ENCODE measurements around the gene CIAPIN1. TPM values are rescaled to one million over a fixed set of nuclear protein-coding genes. Genes with fewer than 3 reads are reported as not detected.
A peak's percentile ranks its signal among the peaks of the same experiment; 100 is the strongest.

The CIAPIN1 gene
- total RNA-seq, 2 donors from 2014 or later = 77.5 to 87.1 TPM

GRCh38 chr16:57384248-57385070, 62.7 kb downstream of the CIAPIN1 start:
- WGBS, 2 experiments (ENCODE audit: insufficient coverage in 1 of 2, insufficient read length in 1 of 2) = 90 to 97% methylated on average over 6 to 10 of the region's 11 CpGs
- no peaks in the 10 kb centered on the region for H3K27me3 ChIP-seq (ENCODE audit: control insufficient read depth, insufficient read depth, low read length, poor library complexity, severe bottlenecking)
- no peaks in the 10 kb centered on the region for H3K36me3 ChIP-seq (ENCODE audit: control insufficient read depth, insufficient read depth, low read length)
- DNase-seq = no peak
- no peaks in the 10 kb centered on the region for H3K9me3 ChIP-seq (ENCODE audit: control insufficient read depth, low read length)
- H3K9ac ChIP-seq (ENCODE audit: extremely low read depth, low read length, poor library complexity, severe bottlenecking) = no peak overlapping the region
- Mint-ChIP-seq H3K4me3 (no peak overlapping the region), H3K36me3 (ENCODE audit: low read depth) (no peaks in the 10 kb centered on the region), H3K27ac (no peak overlapping the region), H3K27me3 (ENCODE audit: insufficient read depth) (no peaks in the 10 kb centered on the region), H3K9me3 (no peaks in the 10 kb centered on the region), H3K4me1 (no peaks in the 10 kb centered on the region)
- no peak overlapping the region for H3K27ac ChIP-seq (ENCODE audit: low read depth, low read length)
- no peaks in the 10 kb centered on the region for H3K4me1 ChIP-seq (ENCODE audit: control insufficient read depth, insufficient read depth, low read length)
- H3K4me3 ChIP-seq (ENCODE audit: low read length) = no peak overlapping the region
- no peak for TF ChIP-seq CTCF (conservative IDR thresholded peaks at IDR 0.05)

- Mint-ChIP-seq H3K27ac (no peak overlapping the region), H3K36me3 (ENCODE audit: low read depth) (no peaks in the 10 kb centered on the region), H3K9me3 (no peaks in the 10 kb centered on the region), H3K27me3 (ENCODE audit: insufficient read depth) (no peaks in the 10 kb centered on the region), H3K4me3 (no peak overlapping the region), H3K4me1 (no peaks in the 10 kb centered on the region)
- no peak for TF ChIP-seq CTCF (conservative IDR thresholded peaks at IDR 0.05)
- Histone ChIP-seq H3K4me1 (ENCODE audit: control insufficient read depth, insufficient read depth, low read length) (no peaks in the 10 kb centered on the region), H3K27me3 (ENCODE audit: control insufficient read depth, insufficient read depth, low read length, poor library complexity, severe bottlenecking) (no peaks in the 10 kb centered on the region), H3K27ac (ENCODE audit: low read depth, low read length) (no peak overlapping the region), H3K9ac (ENCODE audit: extremely low read depth, low read length, poor library complexity, severe bottlenecking) (no peak overlapping the region), H3K9me3 (ENCODE audit: control insufficient read depth, low read length) (no peaks in the 10 kb centered on the region), H3K4me3 (ENCODE audit: low read length) (no peak overlapping the region), H3K36me3 (ENCODE audit: control insufficient read depth, insufficient read depth, low read length) (no peaks in the 10 kb centered on the region)
- DNase-seq = peak; percentile 59
- WGBS, 2 experiments (ENCODE audit: insufficient coverage in 1 of 2, insufficient read length in 1 of 2) = 60 to 83% methylated on average over 1 to 8 of the region's 8 CpGs
Observed at GRCh38 chr16:57383276-57384247, 63.6 kb downstream of the CIAPIN1 start.

- no peaks in the 10 kb centered on the region for H3K4me1 ChIP-seq (ENCODE audit: control insufficient read depth, insufficient read depth, low read length)
- H3K27ac Mint-ChIP-seq = no peak overlapping the region
- no peak overlapping the region for H3K27ac ChIP-seq (ENCODE audit: low read depth, low read length)
- TF ChIP-seq CTCF (conservative IDR thresholded peaks at IDR 0.05) = peak; percentile 48
- no peak for DNase-seq
- no peaks in the 10 kb centered on the region for H3K9me3 Mint-ChIP-seq
- WGBS, 2 experiments (ENCODE audit: insufficient coverage in 1 of 2, insufficient read length in 1 of 2) = 94% methylated on average over 8 to 16 of the region's 16 CpGs
- H3K36me3 Mint-ChIP-seq (ENCODE audit: low read depth) = no peaks in the 10 kb centered on the region
- no peaks in the 10 kb centered on the region for H3K27me3 Mint-ChIP-seq (ENCODE audit: insufficient read depth)
- no peaks in the 10 kb centered on the region for H3K36me3 ChIP-seq (ENCODE audit: control insufficient read depth, insufficient read depth, low read length)
- H3K27me3 ChIP-seq (ENCODE audit: control insufficient read depth, insufficient read depth, low read length, poor library complexity, severe bottlenecking) = no peaks in the 10 kb centered on the region
- H3K4me3 Mint-ChIP-seq = no peak overlapping the region
- H3K9ac ChIP-seq (ENCODE audit: extremely low read depth, low read length, poor library complexity, severe bottlenecking) = no peak overlapping the region
- H3K4me1 Mint-ChIP-seq = no peaks in the 10 kb centered on the region
- H3K9me3 ChIP-seq (ENCODE audit: control insufficient read depth, low read length) = no peaks in the 10 kb centered on the region
- H3K4me3 ChIP-seq (ENCODE audit: low read length) = no peak overlapping the region
Observed at GRCh38 chr16:57382535-57383275, 64.5 kb downstream of the CIAPIN1 start.

All from endodermal cell (in vitro differentiated cells).